Measurements from ENCODE around the gene SHH. TPM values are rescaled to one million over a fixed set of nuclear protein-coding genes. Genes with fewer than 3 reads are reported as not detected.

The SHH gene
- total and polyA plus RNA-seq, 2 of the 13 experiments (the other 11 are each of a cell fraction or from before 2014, with no cell fraction given): 1.9 to 3.4 TPM

DNA sequence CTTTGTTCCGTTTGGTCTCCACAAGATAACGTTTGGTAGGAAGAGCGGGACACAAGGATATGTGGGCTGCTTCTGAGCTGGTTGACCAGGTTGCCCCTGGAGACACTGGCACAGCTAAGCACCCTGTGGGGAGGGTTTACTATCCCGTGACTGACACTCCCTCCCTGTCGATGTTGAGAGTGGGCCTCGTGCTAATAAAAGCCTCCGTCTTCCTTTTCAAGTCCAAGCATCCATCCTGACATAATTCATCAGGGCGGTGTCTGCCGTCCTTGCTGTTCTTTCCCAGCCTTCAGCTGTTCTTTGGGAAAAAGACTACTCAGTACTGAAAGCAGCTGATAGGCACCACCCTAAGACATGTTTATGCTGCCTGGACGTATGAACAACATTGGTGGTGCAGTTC lies 49.6 kb downstream of the SHH start (continued):
- no peak for TF ChIP-seq ZNF709 (CRISPR knock-in tag; IDR thresholded peaks at IDR 0.05)
- no peak for TF ChIP-seq ZNF362 (CRISPR knock-in tag; IDR thresholded peaks at IDR 0.05; ENCODE audit: borderline replicate concordance)
- no peak for TF ChIP-seq ZNF333 (CRISPR knock-in tag; IDR thresholded peaks at IDR 0.05; ENCODE audit: borderline replicate concordance)
- TF ChIP-seq POLR2G (IDR thresholded peaks at IDR 0.05; ENCODE audit: low read depth, low read length): no peak
- no peak for TF ChIP-seq ZNF160 (CRISPR knock-in tag; IDR thresholded peaks at IDR 0.05)
- no peak for TF ChIP-seq BCL6 (CRISPR knock-in tag; IDR thresholded peaks at IDR 0.05)
- no peak for TF ChIP-seq ATF1 (CRISPR knock-in tag; IDR thresholded peaks at IDR 0.05)

DNA sequence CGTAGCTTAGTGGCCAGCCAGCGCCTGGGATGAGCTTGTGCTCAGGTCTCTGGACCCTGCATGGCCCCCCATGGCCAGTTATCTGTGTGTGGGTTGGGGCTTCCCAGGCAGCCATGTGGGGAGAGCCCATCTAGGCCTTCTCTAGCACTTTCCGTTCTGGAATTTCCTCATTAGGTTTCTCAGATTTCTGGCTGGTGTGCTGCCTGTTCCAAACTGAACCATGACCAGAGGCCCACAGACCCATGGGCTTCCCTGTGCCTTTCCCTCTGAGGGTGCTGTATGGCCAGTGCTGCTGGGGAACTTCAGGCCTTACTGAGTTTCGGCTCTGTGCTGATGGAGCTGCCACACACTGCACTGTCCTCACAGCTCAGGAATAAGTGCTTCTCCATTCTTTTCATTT lies 50.2 kb downstream of the SHH start:
- H3K27ac ChIP-seq (ENCODE audit: extremely low read length, insufficient read depth, low read length): no peak overlapping the region
- H3K36me3 ChIP-seq (replicated peaks in 1 of 2; ENCODE audit: control insufficient read depth in 1 of 2, insufficient read depth in 2 of 2, low read length in 2 of 2): peaks cover 33 to 70% of the 10 kb centered on the region in 2 experiments
- H3K4me3 ChIP-seq (replicated peaks in 1 of 3; ENCODE audit: insufficient read depth in 1 of 3, low read depth in 2 of 3, low read length in 3 of 3): no peak overlapping the region
- H3K4me2 ChIP-seq (ENCODE audit: low read depth, low read length): no peak overlapping the region
- DNase-seq (ENCODE audit: low spot score) (no peak), FAIRE-seq (no peak), ATAC-seq (no peak)
- in situ Hi-C loops (cut with HindIII; ENCODE audit: extremely low pct_ligation_motif_present, low pct_unique_long_range_greater_than_20kb): loop anchor here (25.0 kb wide), 1 partner anchor 375 kb away; no protein-coding TSS in a partner anchor
- 97% methylated on average over 4 of the region's 4 CpGs for WGBS (ENCODE audit: low lambda C conversion rate)
- ChIA-PET CTCF (ENCODE audit: low intra/inter-chr PET ratio, low total read pairs) (no interaction called here), POLR2A (no interaction called here)
- H3K4me1 ChIP-seq (ENCODE audit: insufficient read depth, low read length): no peaks in the 10 kb centered on the region
- H3K79me2 ChIP-seq (ENCODE audit: insufficient read depth, low read length): peaks cover 28% of the 10 kb centered on the region
- H2AFZ ChIP-seq (ENCODE audit: low read length): no peak overlapping the region
- no peaks in the 10 kb centered on the region for H3K27me3 ChIP-seq (ENCODE audit: control insufficient read depth in 1 of 2, insufficient read depth in 2 of 2, low read length in 2 of 2)
- intact Hi-C loops (cut with micrococcal nuclease; ENCODE audit: unreplicated experiment): loop anchor here (10.0 kb wide), 2 partner anchors 347 to 377 kb away; no protein-coding TSS in a partner anchor
- no TSS peak for BruUV-seq (replicated peaks)
- no peak overlapping the region for H3K9ac ChIP-seq (ENCODE audit: insufficient read depth, low read depth, low read length)
- H3K9me3 ChIP-seq (ENCODE audit: low read length): no peaks in the 10 kb centered on the region
- H4K20me1 ChIP-seq (ENCODE audit: insufficient read depth, low read length): peaks cover 18% of the 10 kb centered on the region
- no peak for TF ChIP-seq ZNF883 (CRISPR knock-in tag; IDR thresholded peaks at IDR 0.05; ENCODE audit: not compliant biosample characterization)
- no peak for TF ChIP-seq ZNF549 (CRISPR knock-in tag; IDR thresholded peaks at IDR 0.05)
- TF ChIP-seq, protein P1, sequence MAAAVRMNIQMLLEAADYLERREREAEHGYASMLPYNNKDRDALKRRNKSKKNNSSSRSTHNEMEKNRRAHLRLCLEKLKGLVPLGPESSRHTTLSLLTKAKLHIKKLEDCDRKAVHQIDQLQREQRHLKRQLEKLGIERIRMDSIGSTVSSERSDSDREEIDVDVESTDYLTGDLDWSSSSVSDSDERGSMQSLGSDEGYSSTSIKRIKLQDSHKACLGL (CRISPR knock-in tag; IDR thresholded peaks at IDR 0.05): no peak
- TF ChIP-seq SMARCC2 (IDR thresholded peaks at IDR 0.05): no peak
- TF ChIP-seq ZBTB7A (CRISPR knock-in tag; IDR thresholded peaks at IDR 0.05): no peak
- no peak for TF ChIP-seq ZSCAN9 (CRISPR knock-in tag; IDR thresholded peaks at IDR 0.05; ENCODE audit: borderline replicate concordance)
- TF ChIP-seq ZNF678 (CRISPR knock-in tag; IDR thresholded peaks at IDR 0.05): no peak
- no peak for TF ChIP-seq GFI1 (CRISPR knock-in tag; IDR thresholded peaks at IDR 0.05; ENCODE audit: borderline replicate concordance)
- no peak for TF ChIP-seq CEBPG (CRISPR knock-in tag; IDR thresholded peaks at IDR 0.05)
- no peak for TF ChIP-seq ZBTB4 (CRISPR knock-in tag; IDR thresholded peaks at IDR 0.05; ENCODE audit: borderline replicate concordance)
- TF ChIP-seq RXRA (CRISPR knock-in tag; IDR thresholded peaks at IDR 0.05): no peak
- no peak for TF ChIP-seq ERF (CRISPR knock-in tag; IDR thresholded peaks at IDR 0.05)
- no peak for TF ChIP-seq TFE3 (CRISPR knock-in tag; IDR thresholded peaks at IDR 0.05)

Data from HepG2 (cell line).